ENCODE data around the gene ATP10B. TPM values are rescaled to one million over a fixed set of nuclear protein-coding genes. Genes with fewer than 3 reads are reported as not detected.
A peak's percentile ranks its signal among the peaks of the same experiment; 100 is the strongest.

The ATP10B gene
- total RNA-seq, 6 experiments from 2014 or later, result 0.06 to 1.4 (median 0.51) TPM; not detected in 3

GRCh38 chr5:160802592-160802991 lies 49.4 kb downstream of the ATP10B start:
- WGBS (ENCODE audit: insufficient coverage, low coverage, low lambda C conversion rate, missing lambda C conversion rate), result 38% methylated on average over 2 of the region's 2 CpGs
- H3K27me3 ChIP-seq, result no peaks in the 10 kb centered on the region
- H3K4me1 ChIP-seq, result no peaks in the 10 kb centered on the region
- H3K36me3 ChIP-seq, result no peaks in the 10 kb centered on the region
- no peak for ATAC-seq
- H3K27ac ChIP-seq, result no peak overlapping the region
- no peaks in the 10 kb centered on the region for H3K9me3 ChIP-seq
- intact Hi-C loops (cut with DNase I), result no loop called here
- TF ChIP-seq POLR2A (IDR thresholded peaks at IDR 0.05), result no peak
- TF ChIP-seq CTCF (IDR thresholded peaks at IDR 0.05), result no peak
- DNase-seq, result no peak
- H3K4me3 ChIP-seq, result no peak overlapping the region

- H3K36me3 ChIP-seq, result no peaks in the 10 kb centered on the region
- WGBS (ENCODE audit: insufficient coverage, low coverage, low lambda C conversion rate, missing lambda C conversion rate), result 55% methylated on average over 4 of the region's 4 CpGs
- intact Hi-C loops (cut with DNase I), result no loop called here
- no peaks in the 10 kb centered on the region for H3K4me1 ChIP-seq
- no peak overlapping the region for H3K27ac ChIP-seq
- DNase-seq (no peak), ATAC-seq (no peak)
- no peak overlapping the region for H3K4me3 ChIP-seq
- H3K9me3 ChIP-seq, result no peaks in the 10 kb centered on the region
- TF ChIP-seq POLR2A (IDR thresholded peaks at IDR 0.05) (no peak), CTCF (IDR thresholded peaks at IDR 0.05) (no peak)
- no peaks in the 10 kb centered on the region for H3K27me3 ChIP-seq
Observed at GRCh38 chr5:160800375-160801275, 51.4 kb downstream of the ATP10B start.

GRCh38 chr5:160799184-160799583 lies 52.8 kb downstream of the ATP10B start:
- DNase-seq (no peak), ATAC-seq (peak in 1 of 4 donors; percentile 42)
- WGBS (ENCODE audit: insufficient coverage, low coverage, low lambda C conversion rate, missing lambda C conversion rate), result 36% methylated on average over 4 of the region's 4 CpGs
- Histone ChIP-seq H3K27me3 (no peaks in the 10 kb centered on the region), H3K27ac (no peak overlapping the region), H3K4me1 (no peaks in the 10 kb centered on the region), H3K4me3 (no peak overlapping the region), H3K36me3 (no peaks in the 10 kb centered on the region), H3K9me3 (no peaks in the 10 kb centered on the region)
- TF ChIP-seq CTCF (IDR thresholded peaks at IDR 0.05) (no peak), POLR2A (IDR thresholded peaks at IDR 0.05) (no peak)
- intact Hi-C loops (cut with DNase I), result no loop called here

- DNase-seq, result no peak
- no peaks in the 10 kb centered on the region for H3K9me3 ChIP-seq
- intact Hi-C loops (cut with DNase I), result no loop called here
- 39% methylated on average over 2 of the region's 4 CpGs for WGBS (ENCODE audit: insufficient coverage, low coverage, low lambda C conversion rate, missing lambda C conversion rate)
- H3K4me1 ChIP-seq, result no peaks in the 10 kb centered on the region
- H3K36me3 ChIP-seq, result no peaks in the 10 kb centered on the region
- TF ChIP-seq POLR2A (IDR thresholded peaks at IDR 0.05), result no peak
- TF ChIP-seq CTCF (IDR thresholded peaks at IDR 0.05), result no peak
- ATAC-seq, result no peak
- no peak overlapping the region for H3K27ac ChIP-seq
- no peaks in the 10 kb centered on the region for H3K27me3 ChIP-seq
- no peak overlapping the region for H3K4me3 ChIP-seq
Observed at GRCh38 chr5:160797020-160797419, 55.0 kb downstream of the ATP10B start.
